GM18907 (cell line): ENCODE data around the gene OR11H12.
"Not testable (repeated sequence)": the region's sequence is repeated elsewhere in the genome, so short reads cannot be mapped to it uniquely, and the experiment has no call there.

Source experiments
- ATAC-seq: cut with Tn5 transposase; IDR thresholded peaks from one replicate; pipeline ENCODE4 v1.9.1; 2021; ENCODE audit warnings: mild to moderate bottlenecking, moderate library complexity; ENCODE audit not compliant: unreplicated experiment

The OR11H12 gene

GRCh38 chr14:18600817-18601216, at the start of gene OR11H12:
OR11H12 (plus strand) TSS chr14:18601117; CDS start chr14:18601117, 0 bp downstream.
- ATAC-seq, result not testable (repeated sequence)

GRCh38 chr14:18582908-18583307, 18.0 kb upstream of the OR11H12 start:
- not testable (repeated sequence) for ATAC-seq

- ATAC-seq, result not testable (repeated sequence)
These were observed 25.8 kb downstream of the OR11H12 start for GRCh38 chr14:18626610-18627213.

- not testable (repeated sequence) for ATAC-seq
These were observed 35.1 kb downstream of the OR11H12 start for GRCh38 chr14:18636066-18636465.

GRCh38 chr14:18638032-18638431, 37.1 kb downstream of the OR11H12 start:
- not testable (repeated sequence) for ATAC-seq

- ATAC-seq, result not testable (repeated sequence)
These were observed 37.9 kb downstream of the OR11H12 start for GRCh38 chr14:18638785-18639184.

- ATAC-seq, result not testable (repeated sequence)
These were observed 45.3 kb downstream of the OR11H12 start for GRCh38 chr14:18646075-18646730.
